Measurements from ENCODE around the gene SAMD8.
A peak's percentile ranks its signal among the peaks of the same experiment; 100 is the strongest.

Gene SAMD8

DNA sequence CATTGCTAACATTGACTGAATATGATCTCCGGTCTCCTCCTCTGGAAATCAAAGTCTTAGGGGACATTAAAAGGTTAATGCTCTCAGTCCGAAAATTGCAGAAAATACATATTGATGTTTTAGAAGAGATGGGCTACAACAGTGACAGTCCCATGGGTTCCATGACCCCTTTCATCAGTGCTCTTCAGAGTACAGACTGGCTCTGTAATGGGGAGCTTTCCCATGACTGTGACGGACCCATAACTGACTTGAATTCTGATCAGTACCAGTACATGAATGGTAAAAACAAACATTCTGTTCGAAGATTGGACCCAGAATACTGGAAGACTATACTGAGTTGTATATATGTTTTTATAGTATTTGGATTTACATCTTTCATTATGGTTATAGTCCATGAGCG lies 39.2 kb downstream of the SAMD8 start:
- DNase-seq (ENCODE audit: low read depth in 1 of 2, low spot score in 1 of 2) = no peak
- no peak for TF ChIP-seq JUND (IDR thresholded peaks at IDR 0.05; ENCODE audit: low read depth)
- in situ Hi-C loops (cut with HindIII; ENCODE audit: low pct_unique_long_range_greater_than_20kb, low sequenced_read_pairs) = no loop called here

DNA sequence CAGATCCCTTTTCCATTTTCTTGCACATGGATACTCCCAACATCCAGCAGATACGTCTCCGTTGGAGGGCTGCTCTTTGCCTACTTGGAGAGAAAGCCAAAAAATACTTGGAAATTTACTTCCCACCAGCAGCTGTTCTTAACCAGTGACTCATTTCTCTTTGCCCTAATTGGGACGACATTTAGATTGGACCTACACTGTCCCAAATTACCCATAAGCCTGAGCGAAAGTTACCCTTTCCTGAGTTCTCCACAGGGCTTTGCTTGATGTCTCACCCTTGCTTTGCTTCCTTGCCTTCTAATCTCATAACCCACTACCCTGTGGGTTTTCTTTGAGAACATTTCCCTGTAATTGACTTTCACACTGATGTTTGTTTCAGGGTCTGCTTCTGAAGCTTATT lies 48.1 kb downstream of the SAMD8 start:
- DNase-seq (ENCODE audit: low read depth in 1 of 2, low spot score in 1 of 2) = no peak
- TF ChIP-seq JUND (IDR thresholded peaks at IDR 0.05; ENCODE audit: low read depth) = no peak
- in situ Hi-C loops (cut with HindIII; ENCODE audit: low pct_unique_long_range_greater_than_20kb, low sequenced_read_pairs) = no loop called here

DNA sequence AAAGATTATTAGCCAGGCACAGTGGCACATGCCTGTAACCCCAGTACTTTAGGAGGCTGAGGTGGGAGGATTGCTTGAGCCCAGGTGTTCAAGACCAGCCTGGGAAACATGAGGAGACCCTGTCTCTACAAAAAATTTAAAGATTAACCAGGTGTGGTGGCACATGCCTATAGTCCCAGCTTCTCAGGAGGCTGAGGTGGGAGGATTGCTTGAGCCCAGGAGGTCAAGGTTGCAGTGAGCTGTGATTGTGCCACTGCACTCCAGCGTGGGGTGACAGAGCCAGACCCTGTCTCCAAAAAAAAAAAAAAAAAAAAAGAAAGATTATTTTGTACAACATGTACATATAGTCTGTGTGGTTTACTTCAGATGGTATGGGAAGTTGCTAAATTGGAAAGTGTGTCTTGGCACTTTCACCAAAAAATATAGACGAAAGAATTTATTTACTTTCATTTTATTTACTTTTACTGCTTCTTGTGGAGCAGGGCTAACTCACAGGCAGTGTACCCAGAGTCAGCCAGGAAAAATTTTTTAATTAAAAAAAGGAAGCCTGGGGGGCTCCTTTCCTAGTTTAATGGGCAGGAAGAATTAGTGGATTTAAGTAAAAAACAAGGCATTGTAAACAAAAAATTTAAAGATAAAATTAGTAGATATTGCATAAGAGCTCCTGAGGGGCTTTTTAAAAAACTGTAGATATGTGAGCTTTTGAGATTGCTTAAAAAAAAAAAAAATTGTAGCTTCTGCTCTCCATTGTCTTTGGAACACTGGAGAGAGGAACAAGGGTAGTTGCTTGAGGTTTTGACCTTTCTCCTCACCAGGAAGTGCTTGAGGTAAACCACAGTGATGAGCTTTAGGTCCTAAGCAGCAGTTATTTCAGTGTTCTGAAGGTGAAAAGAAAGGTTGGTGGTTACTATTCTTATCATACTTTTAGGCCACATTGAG lies 54.5 kb downstream of the SAMD8 start:
- peak in 1 of 2 experiments; percentile 19 for DNase-seq (ENCODE audit: low read depth in 1 of 2, low spot score in 1 of 2)
- TF ChIP-seq JUND (IDR thresholded peaks at IDR 0.05; ENCODE audit: low read depth) = no peak
- in situ Hi-C loops (cut with HindIII; ENCODE audit: low pct_unique_long_range_greater_than_20kb, low sequenced_read_pairs) = no loop called here

DNA sequence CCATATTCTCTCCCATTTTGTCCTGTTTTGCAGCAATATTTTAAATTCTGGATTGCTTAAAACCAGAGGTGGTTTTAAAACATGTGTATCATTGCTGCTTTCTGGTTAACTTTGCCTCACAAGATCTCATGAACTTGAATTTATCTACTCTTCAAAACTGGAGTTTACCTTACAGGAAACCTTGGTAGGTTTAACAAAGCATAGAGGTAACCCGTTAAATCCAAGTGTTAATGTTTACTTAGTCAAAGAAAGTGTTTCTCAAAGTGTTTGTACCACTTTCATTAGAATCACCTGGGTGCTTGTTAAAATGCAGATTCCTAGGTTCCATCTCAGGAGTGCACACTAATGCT lies 55.1 kb downstream of the SAMD8 start:
- no peak for DNase-seq (ENCODE audit: low read depth in 1 of 2, low spot score in 1 of 2)
- in situ Hi-C loops (cut with HindIII; ENCODE audit: low pct_unique_long_range_greater_than_20kb, low sequenced_read_pairs) = no loop called here

DNA sequence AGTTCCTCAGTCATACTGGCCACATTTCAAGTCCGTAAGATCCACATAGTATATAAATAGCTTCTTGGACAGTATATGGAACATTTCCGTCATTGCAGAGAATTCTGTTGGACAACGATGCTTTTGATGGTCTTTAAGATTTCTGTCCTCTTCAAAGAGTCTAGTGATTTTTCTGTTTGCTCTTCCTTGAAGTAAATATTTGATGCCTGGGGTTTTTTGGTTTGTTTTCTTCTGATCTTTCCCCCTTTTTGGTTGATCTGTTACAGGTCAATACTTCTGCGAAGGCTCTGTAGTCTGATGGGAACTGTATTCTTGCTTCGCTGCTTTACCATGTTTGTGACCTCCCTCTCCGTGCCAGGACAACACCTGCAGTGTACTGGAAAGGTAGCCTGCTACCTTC lies 56.8 kb downstream of the SAMD8 start:
- no peak for TF ChIP-seq JUND (IDR thresholded peaks at IDR 0.05; ENCODE audit: low read depth)
- in situ Hi-C loops (cut with HindIII; ENCODE audit: low pct_unique_long_range_greater_than_20kb, low sequenced_read_pairs) = no loop called here
- no peak for DNase-seq (ENCODE audit: low read depth in 1 of 2, low spot score in 1 of 2)

More for the DNA sequence above, 55.1 kb downstream of the SAMD8 start:
- no peak for TF ChIP-seq JUND (IDR thresholded peaks at IDR 0.05; ENCODE audit: low read depth)

DNA sequence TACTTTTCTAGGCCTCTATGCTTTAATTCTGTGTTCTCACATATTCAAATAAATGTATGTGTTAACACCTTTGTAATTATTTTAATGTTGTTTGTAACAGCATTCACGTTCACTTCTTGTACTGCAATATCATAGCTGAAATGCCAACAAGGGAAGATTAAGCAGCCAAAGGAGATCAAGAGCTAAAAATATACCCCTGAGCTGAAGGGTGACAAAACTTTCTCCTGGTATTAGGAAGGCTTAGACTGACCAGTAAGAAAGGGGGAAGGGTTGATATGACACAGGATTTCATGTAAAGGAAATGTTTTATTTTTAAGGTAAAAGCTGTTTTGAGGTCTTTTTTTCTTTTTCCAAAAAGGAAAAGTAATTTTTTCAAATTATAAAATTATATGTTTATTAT lies 58.8 kb downstream of the SAMD8 start:
- no peak for TF ChIP-seq JUND (IDR thresholded peaks at IDR 0.05; ENCODE audit: low read depth)
- in situ Hi-C loops (cut with HindIII; ENCODE audit: low pct_unique_long_range_greater_than_20kb, low sequenced_read_pairs) = no loop called here
- DNase-seq (ENCODE audit: low read depth in 1 of 2, low spot score in 1 of 2) = no peak

DNA sequence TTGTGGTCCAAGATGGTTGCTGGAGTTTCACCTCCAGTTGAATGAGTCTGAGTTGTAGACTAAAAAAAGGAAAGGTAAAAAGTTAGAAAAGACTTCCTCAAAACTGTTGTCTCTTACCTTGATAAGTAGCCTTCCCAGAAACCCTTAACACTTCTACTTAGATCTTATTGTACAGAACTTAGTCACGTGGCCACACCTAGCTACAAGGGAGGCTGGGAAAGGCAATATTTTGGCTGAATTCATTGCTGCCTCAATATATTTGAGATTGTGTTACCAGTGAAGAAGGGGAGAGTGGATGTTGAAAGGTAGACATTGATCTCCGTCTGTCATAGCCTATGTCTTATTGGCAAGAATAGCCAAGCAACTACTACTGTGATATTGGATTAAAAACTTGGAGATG lies 63.6 kb downstream of the SAMD8 start:
- in situ Hi-C loops (cut with HindIII; ENCODE audit: low pct_unique_long_range_greater_than_20kb, low sequenced_read_pairs) = no loop called here
- no peak for DNase-seq (ENCODE audit: low read depth in 1 of 2, low spot score in 1 of 2)
- no peak for TF ChIP-seq JUND (IDR thresholded peaks at IDR 0.05; ENCODE audit: low read depth)

DNA sequence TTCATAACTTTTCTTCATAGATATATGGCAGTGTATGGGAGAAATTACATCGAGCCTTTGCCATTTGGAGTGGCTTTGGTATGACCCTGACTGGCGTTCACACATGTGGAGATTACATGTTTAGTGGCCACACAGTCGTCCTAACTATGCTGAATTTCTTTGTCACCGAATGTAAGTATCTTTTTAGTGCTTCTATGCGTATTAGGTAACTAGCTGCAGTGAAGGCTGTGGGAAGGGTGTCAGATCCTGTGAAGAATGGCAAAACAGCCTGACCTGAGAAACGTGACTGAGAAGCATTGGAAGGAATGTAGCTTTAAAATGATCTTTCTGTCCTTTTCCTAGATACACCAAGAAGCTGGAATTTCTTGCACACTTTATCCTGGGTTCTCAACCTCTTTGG lies 64.6 kb downstream of the SAMD8 start:
- in situ Hi-C loops (cut with HindIII; ENCODE audit: low pct_unique_long_range_greater_than_20kb, low sequenced_read_pairs) = no loop called here
- TF ChIP-seq JUND (IDR thresholded peaks at IDR 0.05; ENCODE audit: low read depth) = no peak
- no peak for DNase-seq (ENCODE audit: low read depth in 1 of 2, low spot score in 1 of 2)

DNA sequence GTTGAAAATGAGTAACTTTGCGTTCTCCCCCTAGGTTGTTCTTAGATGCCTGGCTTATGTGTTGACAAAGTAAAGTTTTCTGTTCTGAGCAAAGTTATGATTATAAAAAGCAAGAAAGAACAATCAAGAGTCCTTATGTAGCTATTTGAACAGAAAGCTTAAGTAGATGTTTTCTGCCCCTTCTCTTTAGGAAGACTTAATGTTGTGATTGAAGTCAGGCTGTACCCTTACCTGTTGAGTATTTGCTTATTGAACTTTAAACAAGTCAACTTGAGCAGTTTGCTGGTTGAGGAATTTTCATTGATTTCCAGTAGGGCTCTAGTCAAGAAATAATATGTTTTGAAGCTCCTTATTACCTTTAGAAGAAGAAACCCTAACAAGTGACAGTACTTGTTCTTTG lies 65.3 kb downstream of the SAMD8 start:
- TF ChIP-seq JUND (IDR thresholded peaks at IDR 0.05; ENCODE audit: low read depth) = no peak
- no peak for DNase-seq (ENCODE audit: low read depth in 1 of 2, low spot score in 1 of 2)
- in situ Hi-C loops (cut with HindIII; ENCODE audit: low pct_unique_long_range_greater_than_20kb, low sequenced_read_pairs) = no loop called here

DNA sequence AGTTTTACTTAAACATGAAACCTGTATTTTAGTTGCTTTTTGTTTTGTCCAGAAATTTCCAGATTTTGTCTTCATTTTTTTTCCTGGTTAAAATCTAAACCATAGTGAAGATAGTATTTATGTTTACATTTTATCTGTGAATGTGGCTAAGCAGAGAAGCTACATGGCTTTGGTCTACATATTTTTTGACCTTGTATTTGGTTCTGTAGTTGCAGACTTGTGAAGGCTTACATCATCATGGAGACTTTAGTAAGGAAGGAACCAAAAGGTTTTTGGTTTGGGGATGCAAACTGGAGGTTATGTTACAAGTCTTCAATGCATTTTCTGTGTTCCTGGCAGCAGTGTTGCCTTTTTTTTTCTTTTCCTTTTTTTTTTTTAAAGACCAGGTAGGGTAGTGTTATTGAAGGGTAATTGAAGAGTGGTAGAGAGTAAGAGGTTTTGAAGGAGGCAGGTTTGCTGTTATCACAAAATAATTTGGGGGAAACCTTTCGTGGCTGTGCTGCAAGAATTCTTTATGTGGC lies 68.3 kb downstream of the SAMD8 start:
- no peak for DNase-seq (ENCODE audit: low read depth in 1 of 2, low spot score in 1 of 2)
- TF ChIP-seq JUND (IDR thresholded peaks at IDR 0.05; ENCODE audit: low read depth) = no peak
- in situ Hi-C loops (cut with HindIII; ENCODE audit: low pct_unique_long_range_greater_than_20kb, low sequenced_read_pairs) = no loop called here

DNA sequence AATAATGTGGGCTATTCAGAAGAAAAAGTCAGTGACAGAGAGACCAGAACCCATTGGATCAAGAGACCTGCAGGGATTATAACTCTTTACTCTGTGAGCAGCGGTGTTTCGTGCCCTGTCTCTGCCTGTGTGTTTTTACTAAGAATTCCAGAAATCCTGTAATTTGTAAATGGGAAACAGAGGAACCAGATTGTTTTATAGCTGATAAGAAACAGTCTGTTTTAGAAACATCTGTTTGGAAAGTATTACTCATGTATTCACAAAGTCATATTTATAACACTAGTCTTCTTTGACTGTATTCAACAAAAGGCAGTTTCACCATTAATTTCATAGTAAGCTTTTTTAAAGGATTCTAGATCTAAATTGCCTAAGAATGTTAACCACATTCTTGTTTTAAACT lies 69.1 kb downstream of the SAMD8 start:
- no peak for DNase-seq (ENCODE audit: low read depth in 1 of 2, low spot score in 1 of 2)
- TF ChIP-seq JUND (IDR thresholded peaks at IDR 0.05; ENCODE audit: low read depth) = no peak
- in situ Hi-C loops (cut with HindIII; ENCODE audit: low pct_unique_long_range_greater_than_20kb, low sequenced_read_pairs) = no loop called here

DNA sequence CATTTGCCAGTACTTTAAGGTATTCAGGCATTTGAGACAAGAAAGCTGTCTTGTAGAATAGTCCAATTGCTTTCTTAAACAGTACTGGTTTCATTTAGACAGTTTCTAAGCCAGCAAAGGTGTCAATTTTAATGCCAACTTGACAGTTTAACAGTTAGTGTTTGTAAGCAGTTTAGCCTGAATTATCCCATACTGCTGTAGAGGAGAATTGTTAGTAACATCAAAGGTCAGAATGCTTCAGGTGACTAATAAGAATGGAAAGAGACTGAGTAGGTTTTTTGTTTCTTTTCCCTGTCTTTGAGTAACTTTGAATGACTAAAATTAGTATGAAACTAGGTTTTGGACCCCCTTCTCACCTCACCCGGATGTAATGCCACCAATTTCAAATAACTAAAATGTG lies 69.6 kb downstream of the SAMD8 start:
- TF ChIP-seq JUND (IDR thresholded peaks at IDR 0.05; ENCODE audit: low read depth) = no peak
- in situ Hi-C loops (cut with HindIII; ENCODE audit: low pct_unique_long_range_greater_than_20kb, low sequenced_read_pairs) = no loop called here
- DNase-seq (ENCODE audit: low read depth in 1 of 2, low spot score in 1 of 2) = no peak

DNA sequence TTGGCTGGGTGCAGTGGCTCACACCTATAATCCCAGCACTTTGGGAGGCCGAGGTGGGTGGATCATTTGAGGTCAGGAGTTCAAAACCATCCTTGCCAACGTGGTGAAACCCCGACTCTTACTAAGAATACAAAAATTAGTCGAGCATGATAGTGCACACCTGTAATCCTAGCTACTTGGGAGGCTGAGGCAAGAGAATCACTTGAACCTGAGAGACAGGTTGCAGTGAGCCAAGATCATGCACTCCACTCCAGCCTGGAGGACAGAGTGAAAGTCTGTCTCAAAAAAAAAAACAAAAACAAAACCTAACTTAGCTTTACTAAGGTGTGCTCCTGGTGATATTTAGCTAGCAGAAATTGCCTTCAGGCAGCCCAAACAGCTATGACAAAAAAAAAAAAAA lies 74.9 kb downstream of the SAMD8 start:
- in situ Hi-C loops (cut with HindIII; ENCODE audit: low pct_unique_long_range_greater_than_20kb, low sequenced_read_pairs) = no loop called here
- no peak for TF ChIP-seq JUND (IDR thresholded peaks at IDR 0.05; ENCODE audit: low read depth)
- DNase-seq (ENCODE audit: low read depth in 1 of 2, low spot score in 1 of 2) = no peak
